ENCODE results near the gene KIF6.

- no peak for TF ChIP-seq ELK1 (IDR thresholded peaks at IDR 0.05; ENCODE audit: low read depth, low read length)
- no peak for TF ChIP-seq CTCF (IDR thresholded peaks at IDR 0.05)
- no peak for TF ChIP-seq ESRRA (IDR thresholded peaks at IDR 0.05; ENCODE audit: borderline replicate concordance, low read length)
- TF ChIP-seq RFX5 (IDR thresholded peaks at IDR 0.05): no peak
- no peak for TF ChIP-seq POLR2AphosphoS2 (conservative IDR thresholded peaks at IDR 0.05; ENCODE audit: low read length)
- TF ChIP-seq SMC3 (IDR thresholded peaks at IDR 0.05): no peak
- TF ChIP-seq POLR2A (IDR thresholded peaks at IDR 0.05; ENCODE audit: low read length): no peak
- TF ChIP-seq KDM5A (IDR thresholded peaks at IDR 0.05): no peak
- no peak for TF ChIP-seq ZSCAN20 (CRISPR knock-in tag; IDR thresholded peaks at IDR 0.05)
Measured at GRCh38 chr6:39417440-39417839, 307.8 kb downstream of the KIF6 start.

All from A549 (cell line).